Measurements from ENCODE around the gene WDR45B.

DNA sequence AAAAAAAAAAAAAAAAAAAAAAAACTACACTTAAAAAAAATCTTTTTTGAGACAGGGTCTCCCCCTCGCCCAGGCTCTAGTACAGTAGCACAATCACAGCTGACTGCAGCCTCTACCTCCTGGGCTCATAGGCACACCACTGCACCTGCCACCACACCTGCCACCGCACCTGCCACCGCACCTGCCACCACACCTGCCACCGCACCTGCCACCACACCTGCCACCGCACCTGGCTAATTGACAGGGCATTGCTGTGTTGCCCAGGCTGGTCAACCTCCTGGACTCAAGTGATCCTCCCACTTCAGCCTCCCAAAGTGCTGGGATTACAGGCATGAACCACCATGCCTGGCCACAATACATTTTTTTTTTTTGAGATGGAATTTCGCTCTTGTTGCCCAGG, 17.6 kb upstream of the WDR45B start:
- no peak for TF ChIP-seq CTCF (IDR thresholded peaks at IDR 0.05; ENCODE audit: poor library complexity)
- TF ChIP-seq EZH2 (IDR thresholded peaks at IDR 0.05; ENCODE audit: borderline replicate concordance): no peak

All from hepatocyte (in vitro differentiated cells).